Erythroblast (primary cell): ENCODE measurements around the gene IFITM1.

Source experiments
- GATA1 ChIP-seq: IDR thresholded peaks from 2 replicates; pipeline ENCODE4 v1.6.1; 2011; ENCODE audit warnings: low read depth, mild to moderate bottlenecking, control low read depth, low read length, moderate library complexity
- POLR2A ChIP-seq: IDR thresholded peaks from 2 replicates; pipeline ENCODE4 v1.6.1; 2011; ENCODE audit warnings: mild to moderate bottlenecking, low read length

- no peak for TF ChIP-seq POLR2A
- TF ChIP-seq GATA1, result no peak
Observed at GRCh38 chr11:332651-333480, 19.0 kb downstream of the IFITM1 start.
